8988T (cell line): Measurements from ENCODE around the gene PCDH15.

ENCODE experiments used
- DNase-seq: peaks from one replicate; pipeline ENCODE4 v3.0.0; 2011

The PCDH15 gene

GRCh38 chr10:54800741-54801421 is at the start of gene PCDH15:
Gene PCDH15 (minus strand): TSS chr10:54801231. CDS start chr10:54664262, 136,969 bp downstream.
- DNase-seq: no peak

GRCh38 chr10:54843932-54844331 is 42.9 kb upstream of the PCDH15 start:
- DNase-seq: no peak

- DNase-seq: no peak
These were observed 42.1 kb upstream of the PCDH15 start for GRCh38 chr10:54843085-54843646.

- DNase-seq: no peak
These were observed 36.4 kb upstream of the PCDH15 start for GRCh38 chr10:54837479-54837878.

GRCh38 chr10:54833029-54833428 is 32.0 kb upstream of the PCDH15 start:
- no peak for DNase-seq

- no peak for DNase-seq
These were observed 26.0 kb upstream of the PCDH15 start for GRCh38 chr10:54826994-54827560.

- DNase-seq: no peak
These were observed 14.6 kb upstream of the PCDH15 start for GRCh38 chr10:54815583-54815982.

- no peak for DNase-seq
These were observed 7.3 kb upstream of the PCDH15 start for GRCh38 chr10:54808186-54808935.

GRCh38 chr10:54799506-54799905 is 1.5 kb downstream of the PCDH15 start:
- DNase-seq: no peak

GRCh38 chr10:54797636-54798321 is 3.3 kb downstream of the PCDH15 start:
- DNase-seq: no peak

- no peak for DNase-seq
These were observed 4.2 kb downstream of the PCDH15 start for GRCh38 chr10:54796881-54797280.

- DNase-seq: no peak
These were observed 24.4 kb downstream of the PCDH15 start for GRCh38 chr10:54776622-54777021.

GRCh38 chr10:54772468-54773122 is 28.4 kb downstream of the PCDH15 start:
- no peak for DNase-seq

GRCh38 chr10:54769051-54769450 is 32.0 kb downstream of the PCDH15 start:
- DNase-seq: no peak

GRCh38 chr10:54758791-54759190 is 42.2 kb downstream of the PCDH15 start:
- no peak for DNase-seq

- no peak for DNase-seq
These were observed 51.4 kb downstream of the PCDH15 start for GRCh38 chr10:54749623-54750022.

GRCh38 chr10:54745436-54745835 is 55.6 kb downstream of the PCDH15 start:
- no peak for DNase-seq

GRCh38 chr10:54742416-54742815 is 58.6 kb downstream of the PCDH15 start:
- DNase-seq: no peak

GRCh38 chr10:54728511-54728910 is 72.5 kb downstream of the PCDH15 start:
- DNase-seq: no peak

- no peak for DNase-seq
These were observed 79.0 kb downstream of the PCDH15 start for GRCh38 chr10:54722075-54722474.

GRCh38 chr10:54710918-54711317 is 90.1 kb downstream of the PCDH15 start:
- DNase-seq: no peak

GRCh38 chr10:54708591-54708990 is 92.4 kb downstream of the PCDH15 start:
- no peak for DNase-seq

GRCh38 chr10:54708021-54708420 is 93.0 kb downstream of the PCDH15 start:
- no peak for DNase-seq
